Measurements from ENCODE around the gene GTF2IRD1. TPM values are rescaled to one million over a fixed set of nuclear protein-coding genes. Genes with fewer than 3 reads are reported as not detected.

GTF2IRD1 gene
- total and polyA plus RNA-seq, 9 of the 15 experiments (the other 6 are each of a cell fraction or from before 2014, with no cell fraction given): 9.1 to 30.2 (median 14.0) TPM

DNA sequence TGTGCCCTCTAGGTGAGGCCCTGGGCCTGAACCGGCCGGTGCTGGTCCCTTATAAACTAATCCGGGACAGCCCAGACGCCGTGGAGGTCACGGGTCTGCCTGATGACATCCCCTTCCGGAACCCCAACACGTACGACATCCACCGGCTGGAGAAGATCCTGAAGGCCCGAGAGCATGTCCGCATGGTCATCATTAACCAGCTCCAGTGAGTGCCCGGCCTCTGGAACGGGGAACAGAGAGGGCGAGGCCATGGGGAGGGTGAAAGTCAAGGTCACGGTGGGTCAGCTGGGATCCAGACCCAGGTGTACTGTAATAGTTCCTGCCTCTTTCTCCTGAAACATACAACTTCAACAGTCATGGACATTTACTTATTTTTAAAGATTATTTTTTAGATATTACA lies 137.1 kb downstream of the GTF2IRD1 start (continued):
- TF ChIP-seq RHOXF2B (CRISPR knock-in tag; conservative IDR thresholded peaks at IDR 0.05) (no peak), KDM2B (CRISPR knock-in tag; IDR thresholded peaks at IDR 0.05) (no peak)
- TF ChIP-seq, protein P1, sequence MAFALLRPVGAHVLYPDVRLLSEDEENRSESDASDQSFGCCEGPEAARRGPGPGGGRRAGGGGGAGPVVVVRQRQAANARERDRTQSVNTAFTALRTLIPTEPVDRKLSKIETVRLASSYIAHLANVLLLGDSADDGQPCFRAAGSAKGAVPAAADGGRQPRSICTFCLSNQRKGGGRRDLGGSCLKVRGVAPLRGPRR (CRISPR knock-in tag; IDR thresholded peaks at IDR 0.05): no peak

- ChIA-PET CTCF (ENCODE audit: low intra/inter-chr PET ratio) (no interaction called here), POLR2A (interaction anchor here (0.6 kb wide), 1 partner anchor 438 kb away, joined by 3 read pairs; no protein-coding TSS in a partner anchor)
- ATAC-seq (no peak), FAIRE-seq (no peak), DNase-seq (ENCODE audit: extremely low read depth in 1 of 4, low spot score in 3 of 4) (no peak)
- H3K9me1 ChIP-seq (ENCODE audit: control insufficient read depth, insufficient read depth, low read length): no peaks in the 10 kb centered on the region
- peaks cover 44% of the 10 kb centered on the region; the same call in 2 of the 3 replicates for H3K36me3 ChIP-seq (ENCODE audit: control insufficient read depth, insufficient read depth, low read length)
- H3K9me3 ChIP-seq (replicated peaks; ENCODE audit: control insufficient read depth, insufficient read depth, low read depth, low read length): no peaks in the 10 kb centered on the region
- no peak overlapping the region for H3K4me2 ChIP-seq (ENCODE audit: insufficient read depth, low read length)
- no peak overlapping the region for H3K4me3 ChIP-seq
- no peak overlapping the region for H3K9ac ChIP-seq (ENCODE audit: insufficient read depth in 1 of 2, low read depth in 2 of 2, low read length in 2 of 2)
- 91% methylated on average over 1 of the region's 1 CpG for WGBS (ENCODE audit: insufficient coverage, low coverage, missing lambda C conversion rate)
- no peaks in the 10 kb centered on the region for H3K79me2 ChIP-seq (ENCODE audit: control insufficient read depth, insufficient read depth, low read length)
- in situ Hi-C loops (cut with MboI) (no loop called here), intact Hi-C loops (cut with micrococcal nuclease) (no loop called here)
- no TSS peak for BruUV-seq (replicated peaks)
- no peaks in the 10 kb centered on the region for H3K27me3 ChIP-seq (ENCODE audit: control insufficient read depth in 2 of 2, insufficient read depth in 2 of 2, low read length in 2 of 2)
- no peak overlapping the region for H2AFZ ChIP-seq (ENCODE audit: low read depth, low read length)
- H4K20me1 ChIP-seq (replicated peaks; ENCODE audit: control insufficient read depth, insufficient read depth, low read length): peaks cover 6% of the 10 kb centered on the region; the same call in 1 of the 2 replicates
- H3K4me1 ChIP-seq (replicated peaks in 1 of 2; ENCODE audit: control insufficient read depth in 2 of 2, insufficient read depth in 2 of 2, low read length in 2 of 2): no peaks in the 10 kb centered on the region
- no peak overlapping the region for H3K27ac ChIP-seq (ENCODE audit: extremely low read depth, low read depth, low read length)
- TF ChIP-seq, protein P2, sequence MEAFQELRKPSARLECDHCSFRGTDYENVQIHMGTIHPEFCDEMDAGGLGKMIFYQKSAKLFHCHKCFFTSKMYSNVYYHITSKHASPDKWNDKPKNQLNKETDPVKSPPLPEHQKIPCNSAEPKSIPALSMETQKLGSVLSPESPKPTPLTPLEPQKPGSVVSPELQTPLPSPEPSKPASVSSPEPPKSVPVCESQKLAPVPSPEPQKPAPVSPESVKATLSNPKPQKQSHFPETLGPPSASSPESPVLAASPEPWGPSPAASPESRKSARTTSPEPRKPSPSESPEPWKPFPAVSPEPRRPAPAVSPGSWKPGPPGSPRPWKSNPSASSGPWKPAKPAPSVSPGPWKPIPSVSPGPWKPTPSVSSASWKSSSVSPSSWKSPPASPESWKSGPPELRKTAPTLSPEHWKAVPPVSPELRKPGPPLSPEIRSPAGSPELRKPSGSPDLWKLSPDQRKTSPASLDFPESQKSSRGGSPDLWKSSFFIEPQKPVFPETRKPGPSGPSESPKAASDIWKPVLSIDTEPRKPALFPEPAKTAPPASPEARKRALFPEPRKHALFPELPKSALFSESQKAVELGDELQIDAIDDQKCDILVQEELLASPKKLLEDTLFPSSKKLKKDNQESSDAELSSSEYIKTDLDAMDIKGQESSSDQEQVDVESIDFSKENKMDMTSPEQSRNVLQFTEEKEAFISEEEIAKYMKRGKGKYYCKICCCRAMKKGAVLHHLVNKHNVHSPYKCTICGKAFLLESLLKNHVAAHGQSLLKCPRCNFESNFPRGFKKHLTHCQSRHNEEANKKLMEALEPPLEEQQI (IDR thresholded peaks at IDR 0.05): no peak
- TF ChIP-seq ZNF695 (CRISPR knock-in tag; IDR thresholded peaks at IDR 0.05): no peak
- TF ChIP-seq SMARCA5 (IDR thresholded peaks at IDR 0.05): no peak
- no peak for TF ChIP-seq RREB1 (CRISPR knock-in tag; IDR thresholded peaks at IDR 0.05)
- TF ChIP-seq CC2D1A (IDR thresholded peaks at IDR 0.05): no peak
- no peak for TF ChIP-seq PYGO2 (tag; IDR thresholded peaks at IDR 0.05)
- no peak for TF ChIP-seq ZNF79 (CRISPR knock-in tag; IDR thresholded peaks at IDR 0.05; ENCODE audit: low read depth)
- TF ChIP-seq ZNF232 (CRISPR knock-in tag; IDR thresholded peaks at IDR 0.05): no peak
- no peak for TF ChIP-seq MIER1 (IDR thresholded peaks at IDR 0.05; ENCODE audit: low read depth)
- TF ChIP-seq, protein P3, sequence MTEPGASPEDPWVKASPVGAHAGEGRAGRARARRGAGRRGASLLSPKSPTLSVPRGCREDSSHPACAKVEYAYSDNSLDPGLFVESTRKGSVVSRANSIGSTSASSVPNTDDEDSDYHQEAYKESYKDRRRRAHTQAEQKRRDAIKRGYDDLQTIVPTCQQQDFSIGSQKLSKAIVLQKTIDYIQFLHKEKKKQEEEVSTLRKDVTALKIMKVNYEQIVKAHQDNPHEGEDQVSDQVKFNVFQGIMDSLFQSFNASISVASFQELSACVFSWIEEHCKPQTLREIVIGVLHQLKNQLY (CRISPR knock-in tag; conservative IDR thresholded peaks at IDR 0.05): no peak
These were observed 144.9 kb downstream of the GTF2IRD1 start for GRCh38 chr7:74598558-74598957.
